Measurements from ENCODE around the gene ELF5. TPM values are rescaled to one million over a fixed set of nuclear protein-coding genes. Genes with fewer than 3 reads are reported as not detected.

ELF5 gene
- total RNA-seq, 1 donor from 2014 or later: 20.2 TPM

- no peak overlapping the region for H3K27ac ChIP-seq
- no peak for ATAC-seq
- no peak overlapping the region for H3K4me3 ChIP-seq
- intact Hi-C loops (cut with DNase I): no loop called here
- no peaks in the 10 kb centered on the region for H3K4me1 ChIP-seq
- DNase-seq: no peak
- H3K9me3 ChIP-seq: no peaks in the 10 kb centered on the region
- H3K36me3 ChIP-seq: no peaks in the 10 kb centered on the region
- no peaks in the 10 kb centered on the region for H3K27me3 ChIP-seq (ENCODE audit: low read depth)
- TF ChIP-seq CTCF (IDR thresholded peaks at IDR 0.05): no peak
Measured at GRCh38 chr11:34524696-34525095, 11.1 kb upstream of the ELF5 start.

- ATAC-seq: no peak
Measured at GRCh38 chr11:34523053-34523452, 9.5 kb upstream of the ELF5 start.

GRCh38 chr11:34522188-34522587 lies 8.6 kb upstream of the ELF5 start:
- Histone ChIP-seq H3K36me3 (no peaks in the 10 kb centered on the region), H3K27me3 (ENCODE audit: low read depth) (no peaks in the 10 kb centered on the region), H3K4me3 (no peak overlapping the region), H3K4me1 (no peaks in the 10 kb centered on the region), H3K27ac (no peak overlapping the region), H3K9me3 (no peaks in the 10 kb centered on the region)
- peak; percentile 55 to 77 for ATAC-seq
- no peak for DNase-seq
- intact Hi-C loops (cut with DNase I): no loop called here
- TF ChIP-seq CTCF (IDR thresholded peaks at IDR 0.05): no peak

More at GRCh38 chr11:34523053-34523452, 9.5 kb upstream of the ELF5 start:
- H3K9me3 ChIP-seq: no peaks in the 10 kb centered on the region
- no peak overlapping the region for H3K4me3 ChIP-seq
- intact Hi-C loops (cut with DNase I): no loop called here
- no peak overlapping the region for H3K27ac ChIP-seq
- DNase-seq: no peak
- H3K27me3 ChIP-seq (ENCODE audit: low read depth): no peaks in the 10 kb centered on the region
- no peaks in the 10 kb centered on the region for H3K4me1 ChIP-seq
- H3K36me3 ChIP-seq: no peaks in the 10 kb centered on the region
- no peak for TF ChIP-seq CTCF (IDR thresholded peaks at IDR 0.05)

- H3K27ac ChIP-seq: no peak overlapping the region
- intact Hi-C loops (cut with DNase I): no loop called here
- H3K9me3 ChIP-seq: no peaks in the 10 kb centered on the region
- H3K36me3 ChIP-seq: no peaks in the 10 kb centered on the region
- no peaks in the 10 kb centered on the region for H3K27me3 ChIP-seq (ENCODE audit: low read depth)
- H3K4me3 ChIP-seq: no peak overlapping the region
- TF ChIP-seq CTCF (IDR thresholded peaks at IDR 0.05): no peak
- DNase-seq (no peak), ATAC-seq (no peak)
- no peaks in the 10 kb centered on the region for H3K4me1 ChIP-seq
Measured at GRCh38 chr11:34521265-34521664, 7.7 kb upstream of the ELF5 start.

- ATAC-seq: no peak
- no peak for DNase-seq
- intact Hi-C loops (cut with DNase I): no loop called here
- Histone ChIP-seq H3K36me3 (no peaks in the 10 kb centered on the region), H3K27me3 (ENCODE audit: low read depth) (no peaks in the 10 kb centered on the region), H3K4me1 (no peaks in the 10 kb centered on the region), H3K27ac (no peak overlapping the region), H3K9me3 (no peaks in the 10 kb centered on the region), H3K4me3 (no peak overlapping the region)
- no peak for TF ChIP-seq CTCF (IDR thresholded peaks at IDR 0.05)
Measured at GRCh38 chr11:34519595-34520235, 6.1 kb upstream of the ELF5 start.
